Peyer's patch (tissue), 4 donors: Measurements from ENCODE around the gene AP1S3.

Source experiments
- CTCF ChIP-seq, 6 experiments: fragments of 450-650 bp in 4 of 6; fragments of 200-600 bp in 2 of 6; sonication (generic) in 1 of 6; IDR thresholded peaks; one replicate each; pipeline ENCODE4 v1.5.1; 2017 to 2019; ENCODE audit warnings: antibody characterized with exemption in 6 of 6, mild to moderate bottlenecking in 3 of 6, moderate library complexity in 1 of 6
- POLR2A ChIP-seq, 2 donors: fragments of 450-650 bp; IDR thresholded peaks; one replicate each; pipeline ENCODE4 v1.5.1; 2017; ENCODE audit warnings: antibody characterized with exemption in 2 of 2, mild to moderate bottlenecking in 2 of 2, moderate library complexity in 2 of 2

- TF ChIP-seq CTCF (IDR thresholded peaks at IDR 0.05) = no peak
- no peak for TF ChIP-seq POLR2A (IDR thresholded peaks at IDR 0.05)
These were observed 54.8 kb downstream of the AP1S3 start for GRCh38 chr2:223782629-223783028.
